B cell (primary cell): ENCODE data around the gene PRRX1. TPM values are rescaled to one million over a fixed set of nuclear protein-coding genes. Genes with fewer than 3 reads are reported as not detected.

Source experiments
- ATAC-seq: fragments of 200-7000 bp; cut with Tn5 transposase; one replicate; pipeline ENCODE4 v1.10.0; 2021; ENCODE audit warnings: low read depth, mild to moderate bottlenecking, moderate number of reproducible peaks, moderate library complexity
- CTCF ChIA-PET: fragments of 350-600 bp; sonication (Branson Sonifier 250); formaldehyde crosslinking; loops from one replicate; lab custom pipeline; 2021; ENCODE audit warnings: antibody characterized with exemption, inconsistent platforms; lab: Charles Lee
- POLR2A ChIA-PET: fragments of 350-600 bp; sonication (Branson Sonifier 250); formaldehyde crosslinking; loops from one replicate; lab custom pipeline; 2021; ENCODE audit warnings: antibody characterized with exemption; lab: Charles Lee
- DNase-seq: peaks from one replicate; pipeline ENCODE4 v3.0.0; 2013
- H2AFZ ChIP-seq: 2 replicates; pipeline ENCODE4 v1.6.1; 2012; ENCODE audit warnings: mild to moderate bottlenecking, low read depth, low read length; ENCODE audit not compliant: insufficient read depth, poor library complexity, severe bottlenecking
- H3K27ac ChIP-seq, 2 donors: 1 replicate in 1 of 2; 2 replicates in 1 of 2; pipeline ENCODE4 v1.5.1; 2012 to 2013; ENCODE audit warnings: low read length in 2 of 2, mild to moderate bottlenecking in 2 of 2, moderate library complexity in 1 of 2
- H3K27me3 ChIP-seq, 4 experiments: fragments of 200-600 bp in 1 of 4; sonication (generic) in 1 of 4; replicated peaks in 1 of 4; 1 replicate in 2 of 4; 2 replicates in 2 of 4; pipeline versions ENCODE4 v1.6.1 to v1.7.0; 2013 to 2016; ENCODE audit warnings: low read length in 3 of 4, mild to moderate bottlenecking in 2 of 4, mixed read lengths in 1 of 4, moderate library complexity in 1 of 4; ENCODE audit not compliant: insufficient read depth in 4 of 4, control insufficient read depth in 3 of 4; ENCODE audit errors: control extremely low read depth in 1 of 4
- H3K36me3 ChIP-seq, 2 experiments: replicated peaks in 1 of 2; 1 replicate in 1 of 2; 2 replicates in 1 of 2; pipeline versions ENCODE4 v1.6.1 to v1.7.1; 2013; ENCODE audit warnings: low read length in 1 of 2; ENCODE audit not compliant: insufficient read depth in 2 of 2, control insufficient read depth in 1 of 2; ENCODE audit errors: control extremely low read depth in 1 of 2, extremely low read depth in 1 of 2
- H3K4me1 ChIP-seq, 2 donors: fragments of 200-600 bp in 1 of 2; sonication (generic) in 1 of 2; 1 replicate in 1 of 2; 2 replicates in 1 of 2; pipeline versions ENCODE4 v1.5.1 to v1.6.1; 2013 to 2017; ENCODE audit warnings: low read length in 2 of 2; ENCODE audit not compliant: control insufficient read depth in 2 of 2, insufficient read depth in 2 of 2
- H3K4me2 ChIP-seq: replicated peaks from 2 replicates; pipeline ENCODE3; 2012; ENCODE audit warnings: mild to moderate bottlenecking, low read depth, low read length; ENCODE audit not compliant: poor library complexity, severe bottlenecking
- H3K4me3 ChIP-seq, 5 experiments: fragments of 200-600 bp in 1 of 5; sonication (generic) in 1 of 5; 1 replicate in 3 of 5; 2 replicates in 2 of 5; pipeline versions ENCODE4 v1.5.1 to v1.7.0; 2011 to 2016; ENCODE audit warnings: low read length in 4 of 5, mild to moderate bottlenecking in 4 of 5, low read depth in 2 of 5, control low read depth in 1 of 5, moderate library complexity in 1 of 5; ENCODE audit not compliant: insufficient read depth in 1 of 5; ENCODE audit errors: control extremely low read depth in 1 of 5, extremely low read depth in 1 of 5
- H3K79me2 ChIP-seq: fragments of 200-600 bp; sonication (generic); one replicate; pipeline ENCODE4 v1.6.0; 2016; ENCODE audit warnings: low read length; ENCODE audit not compliant: control insufficient read depth, insufficient read depth
- H3K9ac ChIP-seq: fragments of 200-600 bp; sonication (generic); 2 replicates; pipeline ENCODE4 v1.6.1; 2017; ENCODE audit warnings: mild to moderate bottlenecking, low read length, moderate library complexity
- H3K9me3 ChIP-seq, 3 donors: one replicate each; pipeline versions ENCODE4 v1.6.1 to v1.7.1; 2013; ENCODE audit warnings: low read length in 2 of 3; ENCODE audit not compliant: control insufficient read depth in 2 of 3, insufficient read depth in 1 of 3; ENCODE audit errors: control extremely low read depth in 1 of 3
- H4K20me1 ChIP-seq: 2 replicates; pipeline ENCODE4 v1.6.0; 2012; ENCODE audit warnings: mild to moderate bottlenecking, low read length; ENCODE audit not compliant: insufficient read depth, control insufficient read depth, poor library complexity, severe bottlenecking
- H3K27ac Mint-ChIP-seq: one replicate; pipeline ENCODE4 v1.8.0; 2021; ENCODE audit warnings: mixed read lengths
- H3K27me3 Mint-ChIP-seq: one replicate; pipeline ENCODE4 v1.8.0; 2021; ENCODE audit warnings: mixed read lengths
- H3K4me1 Mint-ChIP-seq: one replicate; pipeline ENCODE4 v1.8.0; 2021; ENCODE audit warnings: mixed read lengths
- H3K4me3 Mint-ChIP-seq: one replicate; pipeline ENCODE4 v1.8.0; 2021; ENCODE audit warnings: mixed read lengths
- H3K9me3 Mint-ChIP-seq: one replicate; pipeline ENCODE4 v1.8.0; 2022; ENCODE audit warnings: mixed read lengths; ENCODE audit not compliant: insufficient read depth
- EZH2 ChIP-seq: IDR thresholded peaks from 2 replicates; pipeline ENCODE4 v1.6.1; 2012; ENCODE audit warnings: borderline replicate concordance, low read depth, mild to moderate bottlenecking, moderate library complexity, low read length; ENCODE audit not compliant: insufficient read depth, poor library complexity, severe bottlenecking
- WGBS: methylation state at CpG from one replicate; pipeline ENCODE4 v1.1.5; 2013; ENCODE audit warnings: missing lambda C conversion rate; ENCODE audit not compliant: insufficient coverage; 5-methylcytosine and 5-hydroxymethylcytosine counted together
- intact Hi-C: fragments of 100-400 bp; cut with micrococcal nuclease; formaldehyde crosslinking; loops from one replicate; pipeline ENCODE4 v1.10.0; 2022
- polyA plus RNA-seq: library from polyadenylated mRNA; depleted of rRNA; stranded (reverse); fragments of >200 nt; gene quantifications from 2 replicates; pipeline ENCODE4 v1.2.3, GENCODE V29; 2012
- total RNA-seq, 2 donors: library from RNA; stranded (reverse); fragments of 120-200 nt in 1 of 2; gene quantifications; 1 replicate in 1 of 2; 2 replicates in 1 of 2; pipeline versions ENCODE4 v1.2.3 to v1.2.4, GENCODE V29; 2013 to 2022
- TF ChIP-seq, protein P1 (sequence below): fragments of 200-600 bp; IDR thresholded peaks from one replicate; pipeline ENCODE4 v1.8.0; 2022; ENCODE audit warnings: antibody characterized with exemption, mild to moderate bottlenecking

PRRX1 gene
- total and polyA plus RNA-seq, 2 donors (not counting 1 experiment from before 2014, with no cell fraction given) = not detected

- no peak overlapping the region for H2AFZ ChIP-seq
- H4K20me1 ChIP-seq = no peaks in the 10 kb centered on the region
- H3K9ac ChIP-seq = no peak overlapping the region
- Mint-ChIP-seq H3K4me3 (no peak overlapping the region), H3K27ac (no peak overlapping the region), H3K4me1 (peaks cover 6% of the 10 kb centered on the region), H3K9me3 (no peaks in the 10 kb centered on the region), H3K27me3 (peaks cover 71% of the 10 kb centered on the region)
- no peak for TF ChIP-seq EZH2
- H3K9me3 ChIP-seq = peaks cover 0 to 17% (median 0%) of the 10 kb centered on the region in 3 donors
- no CpG with 5 or more reads among the region's 12 CpGs for WGBS
- no peaks in the 10 kb centered on the region for H3K79me2 ChIP-seq
- no peaks in the 10 kb centered on the region for H3K36me3 ChIP-seq
- POLR2A ChIA-PET = no interaction called here
- DNase-seq = no peak
- H3K27ac ChIP-seq = no peak overlapping the region
- peaks cover 12 to 14% of the 10 kb centered on the region in 2 donors for H3K4me1 ChIP-seq
- H3K27me3 ChIP-seq = peaks cover 0 to 89% (median 34%) of the 10 kb centered on the region in 4 experiments
- H3K4me3 ChIP-seq = no peak overlapping the region
- no peak for ATAC-seq
- H3K4me2 ChIP-seq = peak overlapping the region; percentile 37
- CTCF ChIA-PET = no interaction called here
- intact Hi-C loops = no loop called here
These were observed 383 bp upstream of the PRRX1 start for GRCh38 chr1:170663404-170664092.

DNA sequence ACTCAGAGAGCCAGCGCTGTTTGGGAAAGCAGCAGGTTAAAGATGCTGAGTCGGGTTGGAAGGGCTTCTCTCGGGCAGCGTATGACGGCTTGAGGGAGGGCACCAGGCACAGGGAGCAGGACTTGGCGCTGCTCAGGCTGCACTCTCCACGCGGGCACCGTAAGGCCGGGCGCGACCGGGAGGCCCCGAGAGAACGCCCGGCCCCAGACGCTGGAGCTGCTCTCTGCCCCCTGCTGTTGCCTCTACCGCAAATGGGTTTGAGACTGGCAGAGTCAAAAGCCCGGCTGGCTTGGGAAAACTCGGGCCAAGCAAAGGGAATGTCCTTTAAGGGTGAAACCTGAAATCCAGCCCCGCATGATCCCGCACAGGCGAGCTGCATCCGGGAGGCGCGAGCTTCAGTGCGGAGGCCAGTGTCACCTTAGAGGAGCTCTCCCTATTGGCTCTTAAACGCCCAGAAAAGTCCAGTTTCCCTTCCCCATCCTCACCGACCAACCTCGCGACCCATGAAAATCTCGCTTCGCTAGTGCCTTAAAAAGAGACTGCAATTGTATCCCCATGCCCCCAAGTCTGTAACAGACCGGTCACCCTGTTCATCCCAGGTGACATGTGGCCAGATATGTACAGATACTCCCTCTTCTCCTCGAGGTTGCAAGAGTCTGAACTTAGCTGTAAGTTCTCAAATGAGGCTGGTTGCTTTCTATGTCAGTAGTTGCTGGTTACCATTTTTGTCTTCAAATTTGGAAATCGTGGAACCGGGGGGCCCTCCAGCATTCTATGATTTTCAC is 1.1 kb downstream of the PRRX1 start:
- intact Hi-C loops = no loop called here
- H3K4me1 ChIP-seq = peaks cover 12 to 14% of the 10 kb centered on the region in 2 donors
- no peak overlapping the region for H3K27ac ChIP-seq
- no peaks in the 10 kb centered on the region for H4K20me1 ChIP-seq
- ATAC-seq = no peak
- H3K79me2 ChIP-seq = no peaks in the 10 kb centered on the region
- Mint-ChIP-seq H3K27me3 (peaks cover 69% of the 10 kb centered on the region), H3K4me3 (no peak overlapping the region), H3K9me3 (no peaks in the 10 kb centered on the region), H3K4me1 (peaks cover 6% of the 10 kb centered on the region), H3K27ac (no peak overlapping the region)
- H3K4me3 ChIP-seq = no peak overlapping the region
- peak overlapping the region; percentile 42 for H2AFZ ChIP-seq
- DNase-seq = peak; percentile 8
- H3K9ac ChIP-seq = no peak overlapping the region
- TF ChIP-seq, protein P1, sequence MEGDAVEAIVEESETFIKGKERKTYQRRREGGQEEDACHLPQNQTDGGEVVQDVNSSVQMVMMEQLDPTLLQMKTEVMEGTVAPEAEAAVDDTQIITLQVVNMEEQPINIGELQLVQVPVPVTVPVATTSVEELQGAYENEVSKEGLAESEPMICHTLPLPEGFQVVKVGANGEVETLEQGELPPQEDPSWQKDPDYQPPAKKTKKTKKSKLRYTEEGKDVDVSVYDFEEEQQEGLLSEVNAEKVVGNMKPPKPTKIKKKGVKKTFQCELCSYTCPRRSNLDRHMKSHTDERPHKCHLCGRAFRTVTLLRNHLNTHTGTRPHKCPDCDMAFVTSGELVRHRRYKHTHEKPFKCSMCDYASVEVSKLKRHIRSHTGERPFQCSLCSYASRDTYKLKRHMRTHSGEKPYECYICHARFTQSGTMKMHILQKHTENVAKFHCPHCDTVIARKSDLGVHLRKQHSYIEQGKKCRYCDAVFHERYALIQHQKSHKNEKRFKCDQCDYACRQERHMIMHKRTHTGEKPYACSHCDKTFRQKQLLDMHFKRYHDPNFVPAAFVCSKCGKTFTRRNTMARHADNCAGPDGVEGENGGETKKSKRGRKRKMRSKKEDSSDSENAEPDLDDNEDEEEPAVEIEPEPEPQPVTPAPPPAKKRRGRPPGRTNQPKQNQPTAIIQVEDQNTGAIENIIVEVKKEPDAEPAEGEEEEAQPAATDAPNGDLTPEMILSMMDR = no peak
- no peak for TF ChIP-seq EZH2
- peak overlapping the region; percentile 37 for H3K4me2 ChIP-seq
- H3K36me3 ChIP-seq = no peaks in the 10 kb centered on the region
- H3K9me3 ChIP-seq = peaks cover 0 to 13% (median 0%) of the 10 kb centered on the region in 3 donors
- peaks cover 0 to 90% (median 38%) of the 10 kb centered on the region in 4 experiments for H3K27me3 ChIP-seq
- POLR2A ChIA-PET = no interaction called here
- WGBS = 4% methylated on average over 33 of the region's 37 CpGs
- CTCF ChIA-PET = no interaction called here
